GM12891 (cell line): Measurements from ENCODE around the gene TSEN34.
"Not testable (repeated sequence)": the region's sequence is repeated elsewhere in the genome, so short reads cannot be mapped to it uniquely, and the experiment has no call there.

ENCODE experiments used
- DNase-seq: peaks from one replicate; pipeline ENCODE4 v3.0.0; 2011; ENCODE audit warnings: low spot score; ENCODE audit not compliant: insufficient read length
- FAIRE-seq: peaks from 2 replicates; lab custom pipeline; 2011; peaks lifted over from hg19 to GRCh38; lab: Jason Lieb, UNC
- PAX5 ChIP-seq: IDR thresholded peaks from 2 replicates; pipeline ENCODE4 v1.6.1; 2011; ENCODE audit warnings: low read length, moderate library complexity, mild to moderate bottlenecking; ENCODE audit not compliant: insufficient read depth, severe bottlenecking
- POLR2A ChIP-seq: IDR thresholded peaks from 2 replicates; pipeline ENCODE4 v1.6.1; 2011; ENCODE audit warnings: low read depth, low read length, control low read depth
- POLR2AphosphoS5 ChIP-seq: IDR thresholded peaks from 2 replicates; pipeline ENCODE4 v1.6.1; 2011; ENCODE audit warnings: low read depth, low read length, control low read depth
- POU2F2 ChIP-seq: IDR thresholded peaks from 2 replicates; pipeline ENCODE4 v1.6.1; 2011; ENCODE audit warnings: low read depth, mild to moderate bottlenecking, control low read depth, low read length, moderate library complexity
- SPI1 ChIP-seq: IDR thresholded peaks from 2 replicates; pipeline ENCODE4 v1.6.1; 2011; ENCODE audit warnings: low read depth, low read length, control low read depth
- TAF1 ChIP-seq: IDR thresholded peaks from 2 replicates; pipeline ENCODE4 v1.6.1; 2011; ENCODE audit warnings: low read depth, low read length, control low read depth

Gene TSEN34

GRCh38 chr19:54173359-54173699 lies 17.8 kb upstream of the TSEN34 start:
- no peak for DNase-seq
- no peak for FAIRE-seq
- TF ChIP-seq SPI1 = no peak
- TF ChIP-seq PAX5 = no peak
- TF ChIP-seq POLR2A = no peak
- no peak for TF ChIP-seq POLR2AphosphoS5
- no peak for TF ChIP-seq TAF1
- TF ChIP-seq POU2F2 = no peak

DNA sequence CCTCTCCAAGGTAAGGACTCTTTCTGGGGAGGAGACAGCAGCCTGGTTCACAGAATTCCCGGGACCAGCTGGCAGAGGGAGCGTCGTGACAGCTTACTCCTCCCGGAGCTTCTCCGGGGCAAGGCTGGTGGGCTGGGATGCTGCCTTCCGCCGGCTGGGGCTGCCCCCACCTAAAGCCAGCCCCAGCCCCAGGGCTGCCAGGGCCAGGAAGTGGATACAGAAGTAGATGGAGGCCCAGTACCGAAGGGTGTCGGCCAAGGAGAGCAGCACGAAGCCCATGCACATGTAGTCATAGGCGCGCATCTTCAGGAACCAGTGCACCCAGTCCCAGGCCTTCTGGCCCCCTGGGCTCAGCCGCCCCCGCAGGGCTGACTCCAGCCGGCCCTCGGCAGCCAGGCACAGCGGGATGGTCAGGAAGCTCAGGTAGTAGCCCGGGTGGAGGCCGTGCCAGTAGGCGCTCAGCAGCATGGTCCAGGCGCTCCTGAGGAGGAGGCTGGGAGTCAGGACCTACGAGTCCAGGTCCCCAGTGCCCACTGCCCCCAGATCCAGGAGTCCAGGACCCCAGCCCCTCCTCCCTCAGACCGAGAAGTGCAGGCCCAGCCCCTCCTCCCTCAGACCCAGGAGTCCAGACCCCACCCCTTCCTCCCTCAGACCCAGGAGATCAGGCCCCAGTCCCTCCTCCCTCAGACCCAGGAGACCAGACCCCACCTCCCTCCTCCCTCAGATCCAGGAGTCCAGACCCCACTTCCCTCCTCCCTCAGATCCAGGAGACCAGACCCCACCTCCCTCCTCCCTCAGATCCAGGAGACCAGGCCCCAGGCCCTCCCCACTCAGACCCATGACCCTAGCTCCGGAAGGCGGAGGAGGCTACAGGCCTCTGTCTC lies 16.9 kb upstream of the TSEN34 start:
- TF ChIP-seq POU2F2 (no peak), POLR2AphosphoS5 (no peak), SPI1 (no peak), PAX5 (no peak)
- FAIRE-seq (no peak), DNase-seq (no peak)

DNA sequence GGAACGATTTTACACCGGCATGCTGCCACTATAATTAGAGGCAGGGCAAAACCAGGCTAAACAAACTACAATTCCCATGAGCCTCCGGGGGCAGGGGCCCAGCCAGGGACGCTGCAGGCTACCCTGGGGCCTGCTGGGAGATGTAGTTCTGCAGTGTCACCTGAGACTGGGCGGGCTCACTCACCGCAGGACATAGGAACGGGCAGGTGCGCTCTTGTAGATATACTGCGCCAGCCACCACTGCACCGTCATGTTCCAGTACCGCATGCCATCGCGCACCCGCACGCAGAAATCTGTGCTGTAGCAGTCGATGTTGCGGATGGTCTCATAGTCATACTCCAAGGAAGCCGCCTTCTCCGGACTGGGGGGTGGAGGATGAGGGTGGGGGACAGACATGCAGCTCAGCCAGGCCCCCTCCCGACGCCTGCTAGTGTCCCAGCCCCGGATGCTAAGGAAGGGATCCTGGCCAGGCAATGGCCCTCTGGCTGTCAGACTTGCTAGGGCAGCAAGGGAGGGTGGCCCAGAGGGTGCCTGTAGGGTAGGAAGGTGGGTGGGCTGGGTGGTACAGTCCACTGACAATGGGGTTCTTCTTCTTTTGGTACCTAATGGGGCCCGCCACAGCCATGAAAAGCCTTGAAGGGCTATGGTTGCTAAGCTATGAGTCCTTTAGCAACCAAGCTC lies 12.4 kb upstream of the TSEN34 start:
- FAIRE-seq (no peak), DNase-seq (no peak)

DNA sequence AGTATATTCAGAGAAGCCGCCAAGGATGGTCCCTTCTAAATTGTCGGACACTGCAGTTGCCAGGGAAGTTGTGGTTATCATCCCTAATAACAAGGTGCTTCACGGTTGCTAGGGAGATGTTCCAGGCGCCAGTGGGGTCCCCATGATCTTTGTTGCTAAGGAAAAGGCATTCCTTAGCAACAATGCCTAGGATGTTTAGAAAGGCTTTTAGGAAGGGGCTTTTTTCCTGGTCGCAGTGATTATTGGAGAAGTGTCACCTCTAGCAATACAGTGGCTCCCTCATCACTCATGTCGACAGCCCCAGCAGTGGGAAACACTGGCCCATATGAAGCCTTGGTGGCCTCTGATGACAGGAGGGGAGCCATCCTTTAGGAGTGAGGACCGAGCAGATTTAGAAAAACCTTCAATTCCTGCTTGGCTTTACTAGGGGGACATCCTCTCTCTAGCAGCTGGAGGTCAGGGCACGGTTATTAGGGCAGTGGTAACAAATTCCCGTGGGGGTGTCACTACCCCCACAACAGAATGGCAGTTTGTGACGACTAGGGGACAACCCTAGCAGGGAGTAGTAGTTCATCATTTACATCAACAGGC lies 11.8 kb upstream of the TSEN34 start:
- DNase-seq (no peak), FAIRE-seq (no peak)
- TF ChIP-seq SPI1 (no peak), PAX5 (no peak), TAF1 (no peak), POLR2A (no peak), POU2F2 (no peak), POLR2AphosphoS5 (no peak)

More for the DNA sequence above, 12.4 kb upstream of the TSEN34 start:
- TF ChIP-seq POU2F2 (no peak), PAX5 (no peak), SPI1 (no peak), TAF1 (no peak), POLR2A (no peak), POLR2AphosphoS5 (no peak)

DNA sequence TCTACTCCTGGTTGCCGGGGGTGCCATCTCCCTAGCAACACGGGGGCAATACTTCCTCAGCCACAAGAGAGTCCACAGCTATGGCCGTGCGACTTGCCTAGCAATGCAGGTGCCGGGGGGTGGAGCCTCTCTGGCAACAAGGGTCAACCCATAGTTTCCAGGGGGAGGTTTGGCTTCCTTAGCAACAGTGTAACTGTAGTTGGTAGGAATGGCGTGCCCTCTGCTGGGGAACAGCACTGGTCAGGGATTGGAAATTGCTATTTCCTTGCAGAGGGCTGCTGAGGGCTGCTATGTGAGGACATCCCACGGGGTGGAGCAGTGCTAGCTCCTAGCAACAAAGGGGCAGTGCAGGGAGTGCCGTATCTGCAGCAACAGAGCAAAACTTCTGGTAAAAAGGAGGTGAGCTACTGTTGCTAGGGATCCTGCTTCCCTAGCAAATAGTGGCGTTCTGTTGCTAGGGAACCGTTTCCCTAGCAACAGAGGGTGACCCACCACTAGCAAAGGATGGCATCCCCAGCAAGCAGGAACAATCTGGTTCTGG lies 11.1 kb upstream of the TSEN34 start:
- DNase-seq (no peak), FAIRE-seq (no peak)
- no peak for TF ChIP-seq TAF1
- TF ChIP-seq SPI1 = no peak
- no peak for TF ChIP-seq POLR2AphosphoS5
- TF ChIP-seq POU2F2 = no peak
- no peak for TF ChIP-seq POLR2A
- no peak for TF ChIP-seq PAX5

DNA sequence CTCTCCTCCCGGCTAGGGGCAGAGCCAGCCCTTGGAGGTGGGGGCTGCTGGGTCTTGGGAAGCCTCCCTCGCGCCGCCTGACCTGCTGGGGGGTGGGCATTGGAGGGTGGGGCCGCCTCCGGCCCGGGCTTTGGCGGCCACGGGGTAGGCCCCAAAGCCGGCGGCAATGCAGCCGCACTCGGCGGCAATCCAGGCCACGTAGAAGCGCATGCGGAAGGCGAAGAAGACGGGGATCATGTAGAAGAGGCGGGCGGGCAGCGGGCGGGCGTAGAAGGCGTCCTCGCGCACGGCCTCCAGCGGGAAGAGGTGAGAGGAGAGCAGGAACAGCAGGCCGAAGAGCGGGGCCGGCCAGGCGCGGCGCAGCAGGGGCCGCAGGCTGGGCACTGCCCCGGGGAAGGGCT lies 10.4 kb upstream of the TSEN34 start:
- no peak for TF ChIP-seq PAX5
- no peak for TF ChIP-seq POLR2AphosphoS5
- TF ChIP-seq POLR2A = no peak
- no peak for DNase-seq
- no peak for FAIRE-seq

DNA sequence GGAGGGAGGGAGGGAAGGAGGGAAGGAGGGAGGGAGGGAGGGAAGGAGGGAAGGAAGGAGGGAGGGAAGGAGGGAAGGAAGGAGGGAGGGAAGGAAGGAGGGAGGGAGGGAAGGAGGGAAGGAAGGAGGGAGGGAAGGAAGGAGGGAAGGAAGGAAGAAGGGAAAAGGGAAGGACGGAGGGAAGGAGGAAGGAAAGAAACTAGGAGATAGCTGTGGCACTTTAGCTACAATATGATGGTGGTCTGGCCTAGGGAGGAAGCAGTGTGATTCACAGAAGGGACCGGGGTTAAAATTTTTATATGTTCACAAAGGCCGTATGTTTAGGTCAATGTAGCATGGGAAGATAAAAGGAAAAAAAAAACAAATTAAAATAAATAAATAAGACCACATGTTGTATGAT lies 9.2 kb upstream of the TSEN34 start:
- FAIRE-seq, DNase-seq: not testable (repeated sequence)

DNA sequence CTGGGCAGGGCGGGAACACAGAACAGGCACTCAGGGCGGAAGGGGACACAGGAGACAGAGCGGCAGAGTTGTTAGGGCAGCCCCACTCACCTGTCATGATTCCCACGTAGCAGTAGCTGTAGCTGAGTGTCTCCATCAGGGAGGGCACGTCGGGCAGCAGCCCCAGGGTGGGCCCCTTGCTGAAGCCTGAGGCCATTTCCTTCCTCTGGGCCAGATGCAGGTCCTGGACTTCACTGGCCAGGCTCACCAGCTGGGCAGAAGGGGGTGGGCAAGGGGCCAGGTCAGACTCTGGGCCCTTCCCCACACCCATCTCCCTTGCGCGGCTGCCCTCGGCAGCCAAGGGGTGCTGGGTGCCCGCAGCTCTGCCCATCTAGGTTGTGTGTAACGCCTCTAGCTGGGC lies 7.7 kb upstream of the TSEN34 start:
- FAIRE-seq (no peak), DNase-seq (no peak)
- TF ChIP-seq POLR2A = no peak
- no peak for TF ChIP-seq PAX5
- no peak for TF ChIP-seq SPI1
- no peak for TF ChIP-seq POU2F2
- no peak for TF ChIP-seq TAF1
- no peak for TF ChIP-seq POLR2AphosphoS5

- DNase-seq (no peak), FAIRE-seq (no peak)
- no peak for TF ChIP-seq POU2F2
- TF ChIP-seq POLR2A = no peak
- TF ChIP-seq SPI1 = no peak
- no peak for TF ChIP-seq TAF1
- TF ChIP-seq POLR2AphosphoS5 = no peak
- TF ChIP-seq PAX5 = no peak
Observed at GRCh38 chr19:54186351-54186750, 4.8 kb upstream of the TSEN34 start.

- no peak for FAIRE-seq
Observed at GRCh38 chr19:54186934-54187381, 4.2 kb upstream of the TSEN34 start.

More at GRCh38 chr19:54186934-54187381, 4.2 kb upstream of the TSEN34 start:
- DNase-seq = no peak
- no peak for TF ChIP-seq POLR2A
- TF ChIP-seq PAX5 = no peak
- no peak for TF ChIP-seq POU2F2
- TF ChIP-seq SPI1 = no peak
- TF ChIP-seq TAF1 = no peak
- no peak for TF ChIP-seq POLR2AphosphoS5
